SU-DHL-6 (cell line): ENCODE results near the gene TEX35.

Experiments
- CTCF ChIP-seq: fragments of 200-600 bp; sonication (generic); IDR thresholded peaks from one replicate; pipeline ENCODE4 v1.5.1; 2017; ENCODE audit warnings: antibody characterized with exemption, mild to moderate bottlenecking, low read length, moderate library complexity; ENCODE audit not compliant: insufficient read depth, poor library complexity, severe bottlenecking
- EZH2phosphoT487 ChIP-seq: fragments of 200-600 bp; sonication (generic), shearing (Covaris generic); conservative IDR thresholded peaks from 2 replicates; pipeline ENCODE4 v1.6.1; 2018; ENCODE audit warnings: mild to moderate bottlenecking, antibody characterized with exemption, low read length, moderate library complexity, mixed read lengths

- TF ChIP-seq CTCF (no peak), EZH2phosphoT487 (no peak)
Observed at GRCh38 chr1:178488393-178488792, 24.5 kb upstream of the TEX35 start.
